Lower leg skin (tissue), 3 donors: Measurements from ENCODE around the gene TMEM39B.

Source experiments
- POLR2A ChIP-seq, 2 donors: fragments of 450-650 bp; IDR thresholded peaks; one replicate each; pipeline ENCODE4 v1.6.1; 2016 to 2017; ENCODE audit warnings: antibody characterized with exemption in 2 of 2, mild to moderate bottlenecking in 1 of 2, moderate library complexity in 1 of 2
- TF ChIP-seq, protein P1 (sequence below), 3 donors: fragments of 450-650 bp; IDR thresholded peaks; one replicate each; pipeline ENCODE4 v1.5.1; 2016; ENCODE audit warnings: antibody characterized with exemption in 3 of 3, mild to moderate bottlenecking in 3 of 3, moderate library complexity in 2 of 3

DNA sequence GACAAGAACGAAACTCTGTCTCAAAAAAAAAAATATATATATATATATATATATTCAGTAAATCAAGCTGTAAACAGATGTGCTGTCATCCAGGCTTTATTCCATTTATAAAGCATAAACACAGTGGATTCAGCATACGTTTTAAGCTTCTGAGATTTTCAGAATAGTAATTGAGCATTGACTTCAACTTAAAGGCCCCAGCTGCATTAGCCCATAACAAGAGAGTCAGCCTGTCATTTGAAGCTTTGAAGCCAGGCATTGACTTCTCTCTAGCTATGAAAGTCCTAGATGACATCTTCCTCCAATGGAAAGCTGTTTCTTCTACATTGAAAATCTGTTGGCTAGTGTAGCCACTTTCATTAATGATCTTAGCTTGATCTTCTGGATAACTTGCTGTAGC is 41.7 kb downstream of the TMEM39B start:
- TF ChIP-seq, protein P1, sequence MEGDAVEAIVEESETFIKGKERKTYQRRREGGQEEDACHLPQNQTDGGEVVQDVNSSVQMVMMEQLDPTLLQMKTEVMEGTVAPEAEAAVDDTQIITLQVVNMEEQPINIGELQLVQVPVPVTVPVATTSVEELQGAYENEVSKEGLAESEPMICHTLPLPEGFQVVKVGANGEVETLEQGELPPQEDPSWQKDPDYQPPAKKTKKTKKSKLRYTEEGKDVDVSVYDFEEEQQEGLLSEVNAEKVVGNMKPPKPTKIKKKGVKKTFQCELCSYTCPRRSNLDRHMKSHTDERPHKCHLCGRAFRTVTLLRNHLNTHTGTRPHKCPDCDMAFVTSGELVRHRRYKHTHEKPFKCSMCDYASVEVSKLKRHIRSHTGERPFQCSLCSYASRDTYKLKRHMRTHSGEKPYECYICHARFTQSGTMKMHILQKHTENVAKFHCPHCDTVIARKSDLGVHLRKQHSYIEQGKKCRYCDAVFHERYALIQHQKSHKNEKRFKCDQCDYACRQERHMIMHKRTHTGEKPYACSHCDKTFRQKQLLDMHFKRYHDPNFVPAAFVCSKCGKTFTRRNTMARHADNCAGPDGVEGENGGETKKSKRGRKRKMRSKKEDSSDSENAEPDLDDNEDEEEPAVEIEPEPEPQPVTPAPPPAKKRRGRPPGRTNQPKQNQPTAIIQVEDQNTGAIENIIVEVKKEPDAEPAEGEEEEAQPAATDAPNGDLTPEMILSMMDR (IDR thresholded peaks at IDR 0.05): no peak
- no peak for TF ChIP-seq POLR2A (IDR thresholded peaks at IDR 0.05)
